Loucy (cell line): Measurements from ENCODE around the gene TSEN15.
"Not testable (repeated sequence)": the region's sequence is repeated elsewhere in the genome, so short reads cannot be mapped to it uniquely, and the experiment has no call there.

ENCODE experiments used
- H2AFZ ChIP-seq: fragments of 200-600 bp; sonication (generic); 2 replicates; pipeline ENCODE4 v1.6.0; 2016; ENCODE audit warnings: antibody characterized with exemption, mild to moderate bottlenecking, low read length, moderate library complexity
- H3F3A ChIP-seq: fragments of 200-600 bp; 2 replicates; pipeline ENCODE4 v1.6.0; 2016; ENCODE audit warnings: antibody characterized with exemption, low read depth, mild to moderate bottlenecking
- H3K27me3 ChIP-seq: fragments of 200-600 bp; sonication (generic); 2 replicates; pipeline ENCODE4 v1.6.1; 2014; ENCODE audit warnings: low read length, mild to moderate bottlenecking; ENCODE audit not compliant: insufficient read depth, poor library complexity, severe bottlenecking
- H3K36me3 ChIP-seq: fragments of 200-600 bp; sonication (generic); 2 replicates; pipeline ENCODE4 v1.6.1; 2016; ENCODE audit warnings: low read length; ENCODE audit not compliant: insufficient read depth
- H3K4me1 ChIP-seq: fragments of 200-600 bp; sonication (generic); 2 replicates; pipeline ENCODE4 v1.5.1; 2014; ENCODE audit warnings: low read length, mild to moderate bottlenecking; ENCODE audit not compliant: insufficient read depth, poor library complexity, severe bottlenecking
- H3K4me2 ChIP-seq: fragments of 200-600 bp; sonication (generic); 2 replicates; pipeline ENCODE4 v1.6.0; 2014; ENCODE audit warnings: antibody characterized with exemption, low read length, low read depth, mild to moderate bottlenecking; ENCODE audit not compliant: poor library complexity, severe bottlenecking
- H3K4me3 ChIP-seq: fragments of 200-600 bp; sonication (generic); 2 replicates; pipeline ENCODE4 v1.5.1; 2014; ENCODE audit warnings: low read length, mild to moderate bottlenecking, mixed read lengths; ENCODE audit not compliant: poor library complexity, severe bottlenecking
- H3K79me2 ChIP-seq: fragments of 200-600 bp; sonication (generic); 2 replicates; pipeline ENCODE4 v1.6.1; 2014; ENCODE audit warnings: low read length; ENCODE audit not compliant: insufficient read depth
- H3K9ac ChIP-seq: fragments of 200-600 bp; sonication (generic); 2 replicates; pipeline ENCODE4 v1.6.0; 2014; ENCODE audit warnings: mild to moderate bottlenecking, low read depth, low read length, moderate library complexity; ENCODE audit not compliant: poor library complexity, severe bottlenecking
- H3K9me2 ChIP-seq: fragments of 200-600 bp; sonication (generic); replicated peaks from 2 replicates; pipeline ENCODE4 v1.6.1; 2016; ENCODE audit warnings: low read depth, low read length, mixed read lengths
- H3K9me3 ChIP-seq: fragments of 200-600 bp; sonication (generic); 2 replicates; pipeline ENCODE4 v1.6.1; 2014; ENCODE audit warnings: mild to moderate bottlenecking, antibody characterized with exemption, low read length, low read depth; ENCODE audit not compliant: insufficient read depth
- H4K20me1 ChIP-seq: fragments of 200-600 bp; sonication (generic); 2 replicates; pipeline ENCODE4 v1.6.0; 2014; ENCODE audit warnings: antibody characterized with exemption, low read length, mild to moderate bottlenecking; ENCODE audit not compliant: insufficient read depth, poor library complexity, severe bottlenecking
- CTCF ChIP-seq: fragments of 200-600 bp; sonication (generic); conservative IDR thresholded peaks from 2 replicates; pipeline ENCODE4 v1.5.1; 2014; ENCODE audit warnings: mild to moderate bottlenecking, antibody characterized with exemption, low read length
- EZH2phosphoT487 ChIP-seq: fragments of 200-600 bp; IDR thresholded peaks from 2 replicates; pipeline ENCODE4 v1.6.1; 2018; ENCODE audit warnings: antibody characterized with exemption, mild to moderate bottlenecking, moderate library complexity, borderline replicate concordance

TSEN15 gene

DNA sequence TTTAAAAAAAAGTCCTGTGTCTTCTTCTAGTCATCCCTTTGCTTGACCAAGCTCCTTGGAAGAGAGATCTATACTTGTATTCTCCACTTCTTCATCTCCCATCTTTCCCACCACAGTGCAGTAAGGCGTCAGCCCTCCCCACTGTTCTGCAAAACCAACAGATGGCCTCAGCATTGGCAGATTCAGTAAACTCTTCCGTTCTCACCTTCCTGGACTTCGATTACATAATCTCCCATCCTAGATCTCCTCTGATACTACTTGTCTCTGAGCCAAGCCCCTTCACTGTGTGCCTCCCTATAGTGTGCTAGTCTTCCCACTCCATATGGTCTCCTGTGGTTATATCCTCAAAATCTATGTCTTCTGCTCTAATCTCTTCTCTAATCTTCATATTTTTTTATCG is 12.4 kb upstream of the TSEN15 start:
- no peaks in the 10 kb centered on the region for H3K27me3 ChIP-seq
- no peak for TF ChIP-seq EZH2phosphoT487
- TF ChIP-seq CTCF: no peak
- no peaks in the 10 kb centered on the region for H3K36me3 ChIP-seq
- no peaks in the 10 kb centered on the region for H4K20me1 ChIP-seq
- H3K4me3 ChIP-seq: no peak overlapping the region
- H3K9me3 ChIP-seq: no peaks in the 10 kb centered on the region
- H3F3A ChIP-seq: no peaks in the 10 kb centered on the region
- no peak overlapping the region for H3K4me2 ChIP-seq
- no peaks in the 10 kb centered on the region for H3K79me2 ChIP-seq
- H2AFZ ChIP-seq: no peak overlapping the region
- H3K9ac ChIP-seq: no peak overlapping the region
- H3K4me1 ChIP-seq: no peaks in the 10 kb centered on the region
- H3K9me2 ChIP-seq: no peaks in the 10 kb centered on the region

- H3K4me2 ChIP-seq: no peak overlapping the region
Observed at GRCh38 chr1:184041731-184042130, 9.8 kb upstream of the TSEN15 start.

GRCh38 chr1:184043315-184043714 is 8.2 kb upstream of the TSEN15 start:
- H4K20me1 ChIP-seq, H3K4me1 ChIP-seq, H3K9me3 ChIP-seq, H3K4me2 ChIP-seq, H2AFZ ChIP-seq, H3K79me2 ChIP-seq, H3K36me3 ChIP-seq, H3K27me3 ChIP-seq, H3F3A ChIP-seq, H3K9me2 ChIP-seq, H3K4me3 ChIP-seq, H3K9ac ChIP-seq: not testable (repeated sequence)

More at GRCh38 chr1:184041731-184042130, 9.8 kb upstream of the TSEN15 start:
- no peak for TF ChIP-seq CTCF
- no peak for TF ChIP-seq EZH2phosphoT487
- Histone ChIP-seq H3K4me3 (no peak overlapping the region), H4K20me1 (no peaks in the 10 kb centered on the region), H3K79me2 (no peaks in the 10 kb centered on the region), H2AFZ (no peak overlapping the region), H3K27me3 (no peaks in the 10 kb centered on the region), H3K36me3 (no peaks in the 10 kb centered on the region), H3F3A (no peaks in the 10 kb centered on the region), H3K9me3 (no peaks in the 10 kb centered on the region), H3K9ac (no peak overlapping the region), H3K4me1 (no peaks in the 10 kb centered on the region), H3K9me2 (no peaks in the 10 kb centered on the region)

DNA sequence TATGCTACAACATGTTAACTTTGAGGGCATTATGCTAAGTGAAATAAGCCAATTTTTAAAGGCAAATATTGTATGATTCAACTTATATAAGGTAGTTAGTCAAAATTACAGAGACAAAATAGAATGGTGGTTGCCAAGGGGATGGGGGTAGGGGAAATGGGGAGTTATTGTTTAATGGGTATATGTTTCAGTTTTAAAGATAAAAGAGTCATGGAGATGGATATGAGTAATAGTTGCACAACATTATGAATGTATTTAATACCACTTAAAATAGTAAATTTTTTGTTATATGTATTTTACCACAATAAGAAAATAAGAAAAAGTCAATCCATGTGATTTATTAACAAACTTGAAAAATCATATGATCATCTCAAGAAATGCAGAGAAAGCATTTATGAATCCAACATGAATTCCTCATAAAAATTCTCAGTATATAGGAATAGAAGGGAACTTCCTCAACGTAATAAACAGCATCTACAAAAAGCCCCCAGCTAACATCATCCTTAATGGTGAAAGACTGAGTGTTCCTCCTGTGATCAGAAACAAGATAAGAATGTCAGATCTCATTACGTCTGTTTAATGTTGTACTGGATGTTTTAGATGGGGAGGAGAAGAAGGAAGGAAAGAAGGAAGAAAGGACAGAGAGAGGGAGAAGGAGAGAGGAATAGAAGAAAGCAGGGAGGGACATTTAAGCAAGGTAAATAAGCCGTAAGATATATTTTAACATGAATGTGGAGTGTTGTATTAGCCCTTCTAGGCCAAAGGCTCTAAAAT is 6.7 kb upstream of the TSEN15 start:
- Histone ChIP-seq H3K4me3 (no peak overlapping the region), H3K36me3 (no peaks in the 10 kb centered on the region), H3K4me1 (no peaks in the 10 kb centered on the region), H3K9me3 (no peaks in the 10 kb centered on the region), H3K9ac (no peak overlapping the region), H3K4me2 (no peak overlapping the region), H2AFZ (no peak overlapping the region), H4K20me1 (no peaks in the 10 kb centered on the region), H3K79me2 (no peaks in the 10 kb centered on the region), H3K9me2 (no peaks in the 10 kb centered on the region), H3F3A (no peaks in the 10 kb centered on the region), H3K27me3 (no peaks in the 10 kb centered on the region)
- no peak for TF ChIP-seq EZH2phosphoT487
- no peak for TF ChIP-seq CTCF

DNA sequence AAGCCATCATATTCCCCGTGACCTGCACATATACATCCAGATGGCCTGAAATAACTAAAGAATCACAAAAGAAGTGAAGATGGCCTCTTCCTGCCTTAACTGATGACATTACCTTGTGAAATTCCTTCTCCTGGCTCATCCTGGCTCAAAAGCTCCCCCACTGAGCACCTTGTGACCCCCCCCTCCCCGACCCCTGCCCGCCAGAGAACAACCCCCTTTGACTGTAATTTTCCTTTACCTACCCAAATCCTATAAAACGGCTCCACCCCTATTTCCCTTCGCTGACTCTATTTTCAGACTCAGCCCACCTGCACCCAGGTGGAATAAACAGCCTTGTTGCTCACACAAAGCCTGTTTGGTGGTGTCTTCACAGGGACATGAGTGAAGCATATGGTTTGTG is 4.0 kb upstream of the TSEN15 start:
- not testable (repeated sequence) for H4K20me1 ChIP-seq, H3F3A ChIP-seq, H2AFZ ChIP-seq, H3K9me2 ChIP-seq, H3K4me3 ChIP-seq, H3K9ac ChIP-seq, H3K79me2 ChIP-seq, H3K4me2 ChIP-seq, H3K36me3 ChIP-seq, H3K27me3 ChIP-seq, H3K9me3 ChIP-seq
- peaks cover 12% of the 10 kb centered on the region for H3K4me1 ChIP-seq
